Glutamatergic neuron (in vitro differentiated cells): ENCODE measurements around the gene EIF3I. TPM values are rescaled to one million over a fixed set of nuclear protein-coding genes. Genes with fewer than 3 reads are reported as not detected.

ENCODE experiments used
- DNase-seq: peaks from one replicate; pipeline ENCODE4 v3.0.0; 2022
- H3K27ac Mint-ChIP-seq: one replicate; pipeline ENCODE4 v1.8.0; 2020; ENCODE audit warnings: mild to moderate bottlenecking, mixed read lengths, inconsistent platforms; ENCODE audit not compliant: unreplicated experiment
- H3K27me3 Mint-ChIP-seq: one replicate; pipeline ENCODE4 v1.8.0; 2020; ENCODE audit warnings: mild to moderate bottlenecking, moderate library complexity, mixed read lengths, inconsistent platforms; ENCODE audit not compliant: unreplicated experiment
- H3K36me3 Mint-ChIP-seq: one replicate; pipeline ENCODE4 v1.8.0; 2020; ENCODE audit warnings: mild to moderate bottlenecking, mixed read lengths, inconsistent platforms; ENCODE audit not compliant: unreplicated experiment
- H3K4me1 Mint-ChIP-seq: one replicate; pipeline ENCODE4 v1.8.0; 2020; ENCODE audit warnings: mild to moderate bottlenecking, low read depth, mixed read lengths, inconsistent platforms; ENCODE audit not compliant: unreplicated experiment
- H3K4me3 Mint-ChIP-seq: one replicate; pipeline ENCODE4 v1.8.0; 2020; ENCODE audit warnings: mild to moderate bottlenecking, mixed read lengths, inconsistent platforms; ENCODE audit not compliant: unreplicated experiment
- H3K9me3 Mint-ChIP-seq: one replicate; pipeline ENCODE4 v1.8.0; 2020; ENCODE audit warnings: mild to moderate bottlenecking, moderate library complexity, mixed read lengths, inconsistent platforms; ENCODE audit not compliant: unreplicated experiment
- CTCF ChIP-seq: fragments of 200-600 bp; sonication (generic); IDR thresholded peaks from one replicate; pipeline ENCODE4 v1.5.0; 2021; ENCODE audit not compliant: partially characterized antibody, unreplicated experiment
- total RNA-seq: library from RNA; stranded (reverse); fragmentation: NEBNext Ultra II Directional; extraction: Animal tissue kit (Norgen Biotek cat#: 25700); gene quantifications from one replicate; pipeline ENCODE4 v1.2.1, GENCODE V29; 2021; ENCODE audit not compliant: unreplicated experiment

Gene EIF3I
- total RNA-seq, 1 donor from 2014 or later: 103 TPM

GRCh38 chr1:32201011-32201855 lies 21.0 kb upstream of the EIF3I start:
- Mint-ChIP-seq H3K4me3 (peak overlapping the region; percentile 79), H3K36me3 (no peaks in the 10 kb centered on the region), H3K9me3 (peaks cover 20% of the 10 kb centered on the region), H3K4me1 (peaks cover 29% of the 10 kb centered on the region), H3K27me3 (peaks cover 14% of the 10 kb centered on the region), H3K27ac (peak overlapping the region; percentile 90)
- TF ChIP-seq CTCF: no peak
- DNase-seq: peak; percentile 68

GRCh38 chr1:32204943-32205361 lies 17.3 kb upstream of the EIF3I start:
- no peak for TF ChIP-seq CTCF
- peaks cover 18% of the 10 kb centered on the region for H3K27me3 Mint-ChIP-seq
- H3K9me3 Mint-ChIP-seq: peaks cover 14% of the 10 kb centered on the region
- peaks cover 7% of the 10 kb centered on the region for H3K4me1 Mint-ChIP-seq
- H3K27ac Mint-ChIP-seq: no peak overlapping the region
- peak overlapping the region; percentile 91 for H3K4me3 Mint-ChIP-seq
- no peaks in the 10 kb centered on the region for H3K36me3 Mint-ChIP-seq
- DNase-seq: no peak

GRCh38 chr1:32205401-32206370 lies 16.5 kb upstream of the EIF3I start, which contains the start of gene IQCC:
Gene IQCC, plus strand, starts transcription at chr1:32205671. Its CDS starts 11 bp downstream, at chr1:32205682.
- DNase-seq: peak; percentile 88
- Mint-ChIP-seq H3K27ac (peak within 1 kb of the TSS; percentile 62), H3K36me3 (no peaks in the 10 kb centered on the region), H3K9me3 (peaks cover 14% of the 10 kb centered on the region), H3K4me1 (peaks cover 3% of the 10 kb centered on the region), H3K27me3 (peaks cover 12% of the 10 kb centered on the region), H3K4me3 (peak within 1 kb of the TSS; percentile 91)
- TF ChIP-seq CTCF: no peak

GRCh38 chr1:32208469-32208868 lies 13.7 kb upstream of the EIF3I start:
- no peak for TF ChIP-seq CTCF
- Mint-ChIP-seq H3K4me1 (no peaks in the 10 kb centered on the region), H3K27me3 (peaks cover 11% of the 10 kb centered on the region), H3K9me3 (peaks cover 9% of the 10 kb centered on the region), H3K4me3 (no peak overlapping the region), H3K36me3 (no peaks in the 10 kb centered on the region), H3K27ac (no peak overlapping the region)
- no peak for DNase-seq
